ENCODE measurements around the gene CDT1.

Gene CDT1

GRCh38 chr16:88804552-88805339, 1.2 kb downstream of the CDT1 start:
- DNase-seq (ENCODE audit: low read depth), result no peak

- no peak for DNase-seq (ENCODE audit: low read depth)
These were observed 1.7 kb downstream of the CDT1 start for GRCh38 chr16:88805340-88805715.

- DNase-seq (ENCODE audit: low read depth), result no peak
These were observed 2.4 kb downstream of the CDT1 start for GRCh38 chr16:88805887-88806393.

GRCh38 chr16:88806491-88807111, 3.0 kb downstream of the CDT1 start:
- no peak for DNase-seq (ENCODE audit: low read depth)

GRCh38 chr16:88807142-88807625, 3.6 kb downstream of the CDT1 start:
- DNase-seq (ENCODE audit: low read depth), result no peak

- no peak for DNase-seq (ENCODE audit: low read depth)
These were observed 4.3 kb downstream of the CDT1 start for GRCh38 chr16:88807626-88808453.

GRCh38 chr16:88809068-88809675, 5.6 kb downstream of the CDT1 start:
- no peak for DNase-seq (ENCODE audit: low read depth)

- no peak for DNase-seq (ENCODE audit: low read depth)
These were observed 6.1 kb downstream of the CDT1 start for GRCh38 chr16:88809676-88810165.

GRCh38 chr16:88810166-88810911, 6.8 kb downstream of the CDT1 start:
- DNase-seq (ENCODE audit: low read depth), result no peak

- DNase-seq (ENCODE audit: low read depth), result peak; percentile 44
These were observed 7.6 kb downstream of the CDT1 start for GRCh38 chr16:88810912-88811768.

- peak; percentile 97 for DNase-seq (ENCODE audit: low read depth)
These were observed 8.4 kb downstream of the CDT1 start, which contains the start of gene APRT for GRCh38 chr16:88811769-88812512. Gene APRT, minus strand, starts transcription at chr16:88811928. Its CDS starts 29 bp downstream, at chr16:88811899.

- DNase-seq (ENCODE audit: low read depth), result no peak
These were observed 9.1 kb downstream of the CDT1 start for GRCh38 chr16:88812513-88813268.

GRCh38 chr16:88813269-88814143, 9.9 kb downstream of the CDT1 start:
- no peak for DNase-seq (ENCODE audit: low read depth)

- no peak for DNase-seq (ENCODE audit: low read depth)
These were observed 10.5 kb downstream of the CDT1 start for GRCh38 chr16:88814144-88814502.

- DNase-seq (ENCODE audit: low read depth), result no peak
These were observed 11.6 kb downstream of the CDT1 start for GRCh38 chr16:88815227-88815626.

- DNase-seq (ENCODE audit: low read depth), result no peak
These were observed 12.5 kb downstream of the CDT1 start for GRCh38 chr16:88815901-88816589.

All from activated T-helper 1 cell treated with Interleukin-2 at 50 U/mL for 16 hours (primary cell).